DND-41 (cell line): Measurements from ENCODE around the gene KRTAP17-1.

Experiments used
- EZH2 ChIP-seq: IDR thresholded peaks from 3 replicates; pipeline ENCODE4 v1.6.1; 2012; ENCODE audit warnings: borderline replicate concordance, low read depth, mild to moderate bottlenecking, moderate library complexity, low read length, inconsistent platforms; ENCODE audit not compliant: severe bottlenecking
- TF ChIP-seq, protein P1 (sequence below): IDR thresholded peaks from 2 replicates; pipeline ENCODE4 v1.5.1; 2012; ENCODE audit warnings: borderline replicate concordance, low read length, moderate library complexity, mild to moderate bottlenecking; ENCODE audit not compliant: poor library complexity, severe bottlenecking; ENCODE audit errors: extremely low read depth

- no peak for TF ChIP-seq EZH2
- TF ChIP-seq, protein P1, sequence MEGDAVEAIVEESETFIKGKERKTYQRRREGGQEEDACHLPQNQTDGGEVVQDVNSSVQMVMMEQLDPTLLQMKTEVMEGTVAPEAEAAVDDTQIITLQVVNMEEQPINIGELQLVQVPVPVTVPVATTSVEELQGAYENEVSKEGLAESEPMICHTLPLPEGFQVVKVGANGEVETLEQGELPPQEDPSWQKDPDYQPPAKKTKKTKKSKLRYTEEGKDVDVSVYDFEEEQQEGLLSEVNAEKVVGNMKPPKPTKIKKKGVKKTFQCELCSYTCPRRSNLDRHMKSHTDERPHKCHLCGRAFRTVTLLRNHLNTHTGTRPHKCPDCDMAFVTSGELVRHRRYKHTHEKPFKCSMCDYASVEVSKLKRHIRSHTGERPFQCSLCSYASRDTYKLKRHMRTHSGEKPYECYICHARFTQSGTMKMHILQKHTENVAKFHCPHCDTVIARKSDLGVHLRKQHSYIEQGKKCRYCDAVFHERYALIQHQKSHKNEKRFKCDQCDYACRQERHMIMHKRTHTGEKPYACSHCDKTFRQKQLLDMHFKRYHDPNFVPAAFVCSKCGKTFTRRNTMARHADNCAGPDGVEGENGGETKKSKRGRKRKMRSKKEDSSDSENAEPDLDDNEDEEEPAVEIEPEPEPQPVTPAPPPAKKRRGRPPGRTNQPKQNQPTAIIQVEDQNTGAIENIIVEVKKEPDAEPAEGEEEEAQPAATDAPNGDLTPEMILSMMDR = no peak
These were observed 18.7 kb downstream of the KRTAP17-1 start for GRCh38 chr17:41296846-41297245.
